BE2C (cell line): ENCODE results near the gene MTMR11.

Experiments used
- DNase-seq: peaks from one replicate; pipeline ENCODE4 v3.0.0-alpha.2; 2020
- H3K27me3 ChIP-seq: fragments of 250-450 bp; sonication (Bioruptor Pico); 2 replicates; pipeline ENCODE4 v1.5.1; 2020; ENCODE audit warnings: mild to moderate bottlenecking
- H3K36me3 ChIP-seq: fragments of 250-450 bp; sonication (Bioruptor Pico); 2 replicates; pipeline ENCODE4 v1.5.1; 2020; ENCODE audit warnings: mild to moderate bottlenecking
- H3K4me1 ChIP-seq: fragments of 250-450 bp; sonication (Bioruptor Pico); 2 replicates; pipeline ENCODE4 v1.5.1; 2020
- H3K4me3 ChIP-seq: 2 replicates; pipeline ENCODE4 v1.5.1; 2011; ENCODE audit warnings: low read depth, low read length
- H3K9me3 ChIP-seq: fragments of 250-450 bp; sonication (Bioruptor Pico); 2 replicates; pipeline ENCODE4 v1.5.1; 2020
- CTCF ChIP-seq: IDR thresholded peaks from 2 replicates; pipeline ENCODE4 v1.5.1; 2012; ENCODE audit warnings: mild to moderate bottlenecking, low read depth, low read length

Gene MTMR11

GRCh38 chr1:149932474-149932873 is 4.2 kb downstream of the MTMR11 start:
- Histone ChIP-seq H3K4me1 (peaks cover 6% of the 10 kb centered on the region; the same call in 1 of the 2 replicates), H3K36me3 (no peaks in the 10 kb centered on the region), H3K27me3 (no peaks in the 10 kb centered on the region), H3K4me3 (no peak overlapping the region), H3K9me3 (no peaks in the 10 kb centered on the region)
- DNase-seq: no peak
- no peak for TF ChIP-seq CTCF

GRCh38 chr1:149931212-149931790 is 5.4 kb downstream of the MTMR11 start:
- peaks cover 5% of the 10 kb centered on the region for H3K36me3 ChIP-seq
- no peak for TF ChIP-seq CTCF
- peaks cover 3% of the 10 kb centered on the region; the same call in 1 of the 2 replicates for H3K4me1 ChIP-seq
- H3K9me3 ChIP-seq: no peaks in the 10 kb centered on the region
- H3K27me3 ChIP-seq: no peaks in the 10 kb centered on the region
- no peak overlapping the region for H3K4me3 ChIP-seq
- no peak for DNase-seq

GRCh38 chr1:149929856-149930255 is 6.8 kb downstream of the MTMR11 start:
- H3K4me1 ChIP-seq: peaks cover 3% of the 10 kb centered on the region; the same call in 1 of the 2 replicates
- no peaks in the 10 kb centered on the region for H3K27me3 ChIP-seq
- no peak for TF ChIP-seq CTCF
- no peaks in the 10 kb centered on the region for H3K9me3 ChIP-seq
- peaks cover 19% of the 10 kb centered on the region for H3K36me3 ChIP-seq
- DNase-seq: no peak
- H3K4me3 ChIP-seq: no peak overlapping the region

GRCh38 chr1:149928401-149928724 is 8.3 kb downstream of the MTMR11 start:
- no peaks in the 10 kb centered on the region for H3K9me3 ChIP-seq
- H3K27me3 ChIP-seq: no peaks in the 10 kb centered on the region
- H3K36me3 ChIP-seq: peaks cover 34% of the 10 kb centered on the region
- no peak for DNase-seq
- peaks cover 3% of the 10 kb centered on the region; the same call in 1 of the 2 replicates for H3K4me1 ChIP-seq
- TF ChIP-seq CTCF: no peak
- peak overlapping the region; percentile 99 for H3K4me3 ChIP-seq

GRCh38 chr1:149927563-149928400 is 8.9 kb downstream of the MTMR11 start, which contains the start of gene SF3B4:
Gene SF3B4 (minus strand): TSS chr1:149927803. CDS start chr1:149927759, 44 bp downstream.
- Histone ChIP-seq H3K4me1 (peaks cover 3% of the 10 kb centered on the region; the same call in 1 of the 2 replicates), H3K36me3 (peaks cover 40% of the 10 kb centered on the region), H3K27me3 (no peaks in the 10 kb centered on the region), H3K9me3 (no peaks in the 10 kb centered on the region), H3K4me3 (peak within 1 kb of the TSS; percentile 99)
- peak; percentile 95 for DNase-seq
- TF ChIP-seq CTCF: no peak
